ENCODE measurements around the gene IPPK.

IPPK gene

GRCh38 chr9:92657296-92658094 is 12.4 kb downstream of the IPPK start:
- DNase-seq (ENCODE audit: low read depth in 2 of 3, low spot score in 2 of 3): no peak

DNA sequence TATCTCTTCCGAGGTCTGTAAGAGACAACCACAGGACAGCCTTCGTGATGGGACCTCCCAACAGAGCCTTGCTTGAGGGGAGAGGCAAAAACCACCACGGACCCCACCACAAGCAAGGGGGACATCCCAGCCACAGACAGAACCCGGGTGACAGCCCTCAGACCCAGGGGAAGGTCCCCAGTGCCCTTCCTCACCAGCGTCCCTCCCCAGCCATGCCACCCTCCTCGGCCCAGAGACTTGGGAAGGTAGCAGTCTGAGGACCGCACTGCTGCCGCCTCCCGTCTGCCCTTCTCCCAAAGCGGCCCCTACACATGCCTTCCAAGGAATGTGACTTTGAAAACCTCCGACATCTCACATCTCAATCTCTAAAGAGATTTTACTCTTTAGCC is 13.4 kb downstream of the IPPK start:
- DNase-seq (ENCODE audit: low read depth in 2 of 3, low spot score in 2 of 3): no peak

DNA sequence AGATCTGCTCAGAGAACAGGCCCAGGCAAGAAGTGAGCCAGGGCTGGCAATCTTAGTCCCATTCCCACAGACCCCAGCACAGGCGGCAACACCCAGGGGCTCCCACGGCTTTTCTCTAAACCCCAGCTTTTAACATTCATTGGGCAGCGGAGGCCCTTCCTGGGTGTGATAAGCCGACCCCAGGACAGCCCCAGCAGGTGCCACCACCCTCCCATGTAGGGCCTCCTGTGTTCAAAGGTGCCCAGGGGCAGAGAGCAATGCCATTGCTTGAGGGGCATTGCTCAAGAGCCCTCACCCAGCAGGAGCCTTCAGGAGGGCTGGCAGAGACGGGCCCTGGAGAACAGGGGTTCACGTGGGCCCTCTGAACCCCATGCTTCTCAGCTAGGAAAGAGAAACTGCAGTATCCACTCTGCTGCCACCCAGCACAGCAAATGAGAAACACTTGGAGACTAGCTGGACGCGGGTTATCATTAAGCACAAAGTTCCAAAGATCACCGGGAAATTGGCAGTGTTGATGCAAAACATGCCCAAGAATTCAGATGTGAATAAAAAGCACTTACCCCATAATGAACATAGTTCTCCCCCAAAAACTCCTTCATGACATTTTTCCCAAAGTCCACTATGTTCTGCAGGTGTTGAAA is 13.9 kb downstream of the IPPK start:
- DNase-seq (ENCODE audit: low read depth in 2 of 3, low spot score in 2 of 3): no peak

DNA sequence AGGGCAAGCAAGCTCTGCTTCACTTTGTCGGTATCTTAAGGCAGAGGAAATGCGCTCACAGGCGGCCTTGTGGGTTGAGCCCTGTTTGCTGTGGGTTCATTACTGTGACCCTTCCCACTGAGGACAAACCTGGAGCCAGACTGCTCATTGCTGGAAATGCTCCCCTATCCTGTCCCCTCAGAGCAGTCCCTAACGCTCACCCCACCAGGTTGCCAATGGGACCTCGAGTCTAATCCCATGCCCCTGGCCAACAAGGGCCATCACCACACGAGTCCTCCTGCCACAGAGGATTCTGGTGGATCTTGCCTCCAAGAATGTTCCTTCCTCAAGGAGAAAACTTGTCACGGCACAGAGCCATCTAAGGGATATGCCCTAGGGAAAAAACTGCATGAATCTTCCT is 14.6 kb downstream of the IPPK start:
- no peak for DNase-seq (ENCODE audit: low read depth in 2 of 3, low spot score in 2 of 3)

DNA sequence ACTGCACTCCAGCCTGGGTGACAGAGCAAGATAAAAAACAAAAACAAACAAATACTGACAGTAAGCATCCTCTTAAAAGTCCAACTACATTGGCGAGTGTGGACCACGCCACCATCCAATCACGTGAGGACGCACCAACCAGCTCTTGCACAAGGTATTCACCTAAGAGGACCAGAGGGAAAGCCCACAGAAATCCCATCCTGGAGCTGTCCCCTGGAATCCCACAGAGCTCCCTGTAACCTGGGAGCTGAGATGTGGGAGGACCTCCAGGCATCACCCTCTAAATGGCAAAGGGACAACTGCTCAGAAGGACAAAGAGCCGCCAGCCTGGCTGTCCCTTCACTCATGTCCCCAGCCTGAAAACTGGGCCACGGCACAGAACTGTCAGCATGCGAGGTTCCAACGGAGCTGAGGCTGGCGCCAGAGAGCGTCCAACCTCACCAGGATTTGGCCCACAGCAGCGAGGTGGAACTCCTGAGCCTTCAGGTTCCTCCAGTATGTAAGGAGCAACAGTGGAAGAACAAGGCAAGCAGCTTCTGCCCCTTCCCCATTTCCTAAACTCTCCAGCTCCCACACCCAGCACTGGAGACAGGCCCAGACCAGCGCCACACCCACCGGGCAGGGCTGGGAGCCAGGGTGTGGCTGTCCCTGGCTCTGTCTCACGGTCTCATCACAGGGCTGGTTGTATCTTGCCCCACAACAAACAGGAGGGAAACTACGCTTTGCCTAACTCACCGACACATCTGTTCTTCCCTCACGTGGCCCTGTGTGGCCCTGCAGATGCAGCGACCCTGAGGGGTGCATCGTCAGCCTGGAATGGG is 15.2 kb downstream of the IPPK start:
- no peak for DNase-seq (ENCODE audit: low read depth in 2 of 3, low spot score in 2 of 3)

- no peak for DNase-seq (ENCODE audit: low read depth in 2 of 3, low spot score in 2 of 3)
Observed at GRCh38 chr9:92652461-92652860, 17.5 kb downstream of the IPPK start.

- DNase-seq (ENCODE audit: low read depth in 2 of 3, low spot score in 2 of 3): no peak
Observed at GRCh38 chr9:92650839-92651621, 18.9 kb downstream of the IPPK start.

DNA sequence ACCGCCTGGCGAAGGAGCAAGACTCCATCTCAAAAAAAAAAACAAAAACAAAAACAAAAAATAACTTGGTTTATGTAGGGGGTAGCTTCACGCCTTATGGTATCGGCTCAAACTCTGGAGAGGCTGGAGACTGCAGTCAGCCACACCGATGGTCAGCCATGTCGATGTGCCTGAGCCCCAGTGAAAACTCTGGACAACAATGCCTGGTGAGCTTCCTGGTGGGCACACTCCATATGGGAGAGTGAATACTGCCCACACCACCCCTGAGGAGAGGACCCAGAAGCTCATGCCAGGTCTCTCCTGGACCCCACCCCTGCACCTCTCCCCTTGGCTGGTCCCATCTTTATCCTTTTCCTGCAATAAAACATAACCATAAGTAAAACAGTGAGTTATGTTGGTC is 19.6 kb downstream of the IPPK start:
- DNase-seq (ENCODE audit: low read depth in 2 of 3, low spot score in 2 of 3): no peak

GRCh38 chr9:92649007-92649406 is 20.9 kb downstream of the IPPK start:
- no peak for DNase-seq (ENCODE audit: low read depth in 2 of 3, low spot score in 2 of 3)

DNA sequence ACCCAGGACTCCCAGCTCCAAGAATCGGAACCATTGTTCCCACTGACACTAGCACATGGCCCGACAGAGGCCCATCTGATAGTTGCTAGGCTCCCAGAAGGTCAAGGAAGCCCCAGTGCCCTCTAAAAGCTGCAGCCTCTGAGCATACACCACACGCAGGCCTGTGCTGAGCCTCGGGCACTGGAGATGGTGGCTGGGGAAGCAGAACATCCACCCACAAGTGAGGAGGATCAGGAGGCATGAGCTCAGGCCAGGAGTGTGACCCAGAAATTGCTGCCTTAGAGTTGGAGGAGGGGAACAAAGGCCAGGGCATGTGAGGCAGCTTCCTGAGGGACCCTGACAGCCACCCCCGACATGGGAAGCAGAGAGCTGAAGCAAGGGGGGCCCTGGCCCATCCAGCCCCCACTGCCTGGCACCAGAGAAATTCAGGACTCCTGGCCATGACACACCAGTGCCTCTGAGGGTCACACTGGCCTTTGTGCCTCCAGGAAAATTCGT is 21.4 kb downstream of the IPPK start:
- DNase-seq (ENCODE audit: low read depth in 2 of 3, low spot score in 2 of 3): no peak

- DNase-seq (ENCODE audit: low read depth in 2 of 3, low spot score in 2 of 3): no peak
Observed at GRCh38 chr9:92647671-92648473, 22.1 kb downstream of the IPPK start.

DNA sequence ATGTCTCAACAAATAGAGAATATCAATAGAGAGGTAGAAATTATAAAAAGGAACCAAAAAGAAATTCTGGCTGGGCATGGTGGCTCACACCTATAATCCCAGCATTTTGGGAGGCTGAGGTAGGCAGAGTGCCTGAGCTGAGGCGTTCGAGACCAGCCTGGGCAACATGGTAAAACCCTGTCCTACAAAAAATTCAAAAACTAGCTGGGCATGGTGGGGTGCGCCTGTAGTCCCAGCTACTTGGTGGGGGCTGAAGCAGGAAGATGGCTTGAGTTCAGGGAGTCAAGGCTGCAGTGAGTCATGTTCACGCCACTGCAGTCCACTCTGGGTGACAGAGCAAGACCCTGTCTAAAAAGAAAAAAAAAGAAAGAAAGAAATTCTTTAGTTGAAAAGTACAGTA is 24.9 kb downstream of the IPPK start:
- DNase-seq (ENCODE audit: low read depth in 2 of 3, low spot score in 2 of 3): no peak

DNA sequence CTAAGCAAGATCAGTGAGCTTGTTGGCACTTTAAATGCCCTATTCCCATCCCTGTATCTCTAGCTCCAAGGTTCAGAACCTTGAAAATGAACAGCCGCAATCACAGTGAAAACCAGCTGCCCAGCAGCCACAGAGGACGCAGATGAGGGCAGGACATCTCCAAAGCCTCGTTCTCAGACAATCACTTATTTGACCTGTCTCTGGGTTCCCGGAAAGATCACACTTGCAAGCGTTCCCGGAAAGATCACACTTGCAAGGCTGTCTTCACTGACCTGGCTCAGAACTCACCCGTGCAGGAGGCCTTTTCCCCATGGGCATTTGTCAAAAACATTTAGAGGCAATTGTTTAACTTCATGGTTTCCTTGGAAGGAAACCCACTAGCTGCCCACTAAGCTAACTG is 25.7 kb downstream of the IPPK start:
- DNase-seq (ENCODE audit: low read depth in 2 of 3, low spot score in 2 of 3): no peak

DNA sequence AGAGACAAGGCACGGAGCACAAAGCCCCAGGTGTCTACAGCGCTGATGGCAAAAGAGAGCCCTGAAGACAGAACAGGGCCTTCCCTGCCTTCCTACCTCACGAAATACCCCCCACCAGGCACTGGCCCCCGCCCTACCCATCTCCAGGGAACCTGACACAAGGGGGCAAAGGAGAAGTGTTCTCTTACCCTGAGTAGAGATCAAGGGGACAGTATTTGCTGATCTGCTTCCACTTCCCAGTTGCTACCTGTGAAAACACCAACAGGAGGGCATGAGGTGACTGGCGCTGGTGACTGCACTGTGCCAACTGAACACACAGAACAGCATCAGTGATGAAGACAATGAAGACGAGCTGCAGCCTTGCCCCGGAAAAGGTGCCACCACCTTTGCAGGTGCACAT is 27.4 kb downstream of the IPPK start:
- no peak for DNase-seq (ENCODE audit: low read depth in 2 of 3, low spot score in 2 of 3)

GRCh38 chr9:92642041-92642451 is 27.9 kb downstream of the IPPK start:
- no peak for DNase-seq (ENCODE audit: low read depth in 2 of 3, low spot score in 2 of 3)

GRCh38 chr9:92641092-92641809 is 28.7 kb downstream of the IPPK start:
- DNase-seq (ENCODE audit: low read depth in 2 of 3, low spot score in 2 of 3): no peak

- DNase-seq (ENCODE audit: low read depth in 2 of 3, low spot score in 2 of 3): no peak
Observed at GRCh38 chr9:92640398-92641091, 29.4 kb downstream of the IPPK start.

DNA sequence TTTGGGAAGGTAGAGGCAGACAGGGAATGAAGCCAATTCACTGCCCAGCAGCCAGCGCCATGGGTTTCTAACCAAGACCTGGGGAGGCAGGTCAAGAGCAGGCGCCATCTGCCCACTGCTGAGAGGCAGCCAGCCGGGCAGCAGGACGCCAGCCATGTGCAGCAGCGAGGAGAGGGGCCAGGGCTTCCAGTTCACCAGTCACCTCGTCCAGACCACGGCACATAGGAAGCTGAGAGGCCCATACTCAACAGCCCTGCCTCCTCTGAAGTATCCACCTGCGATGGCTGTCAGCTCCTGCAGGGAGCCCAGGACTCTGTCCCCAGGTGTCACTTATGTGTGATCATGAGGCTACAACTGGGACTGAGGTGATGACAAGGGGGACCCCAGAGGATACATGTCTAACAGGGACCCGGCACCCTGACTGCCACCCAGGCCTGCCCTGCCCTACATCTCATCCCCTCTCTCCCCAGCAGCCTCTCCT is 30.1 kb downstream of the IPPK start:
- no peak for DNase-seq (ENCODE audit: low read depth in 2 of 3, low spot score in 2 of 3)

DNA sequence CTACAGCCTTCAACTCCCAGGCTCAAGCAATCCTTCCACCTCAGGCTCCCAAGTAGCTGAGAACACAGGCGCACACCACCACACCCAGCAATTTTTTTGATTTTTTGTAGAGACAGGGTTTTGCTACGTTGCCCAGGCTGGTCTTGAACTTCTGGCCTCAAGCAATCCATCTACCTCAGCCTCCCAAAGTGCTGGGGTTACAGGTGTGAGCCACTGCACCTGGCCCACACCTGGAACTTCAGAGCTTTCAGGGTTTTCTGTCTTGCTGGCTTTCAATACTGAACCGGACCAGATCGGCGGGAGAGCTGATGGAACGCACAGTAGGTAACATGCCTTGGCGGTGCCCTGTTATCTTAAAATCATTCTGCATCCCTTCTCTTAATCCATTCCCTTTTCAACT is 30.8 kb downstream of the IPPK start:
- DNase-seq (ENCODE audit: low read depth in 2 of 3, low spot score in 2 of 3): no peak

Measured in activated CD8-positive, alpha-beta memory T cell treated with anti-CD3 and anti-CD28 coated beads for 48 hours (primary cell).